ENCODE data around the gene DPP6.

Gene DPP6

DNA sequence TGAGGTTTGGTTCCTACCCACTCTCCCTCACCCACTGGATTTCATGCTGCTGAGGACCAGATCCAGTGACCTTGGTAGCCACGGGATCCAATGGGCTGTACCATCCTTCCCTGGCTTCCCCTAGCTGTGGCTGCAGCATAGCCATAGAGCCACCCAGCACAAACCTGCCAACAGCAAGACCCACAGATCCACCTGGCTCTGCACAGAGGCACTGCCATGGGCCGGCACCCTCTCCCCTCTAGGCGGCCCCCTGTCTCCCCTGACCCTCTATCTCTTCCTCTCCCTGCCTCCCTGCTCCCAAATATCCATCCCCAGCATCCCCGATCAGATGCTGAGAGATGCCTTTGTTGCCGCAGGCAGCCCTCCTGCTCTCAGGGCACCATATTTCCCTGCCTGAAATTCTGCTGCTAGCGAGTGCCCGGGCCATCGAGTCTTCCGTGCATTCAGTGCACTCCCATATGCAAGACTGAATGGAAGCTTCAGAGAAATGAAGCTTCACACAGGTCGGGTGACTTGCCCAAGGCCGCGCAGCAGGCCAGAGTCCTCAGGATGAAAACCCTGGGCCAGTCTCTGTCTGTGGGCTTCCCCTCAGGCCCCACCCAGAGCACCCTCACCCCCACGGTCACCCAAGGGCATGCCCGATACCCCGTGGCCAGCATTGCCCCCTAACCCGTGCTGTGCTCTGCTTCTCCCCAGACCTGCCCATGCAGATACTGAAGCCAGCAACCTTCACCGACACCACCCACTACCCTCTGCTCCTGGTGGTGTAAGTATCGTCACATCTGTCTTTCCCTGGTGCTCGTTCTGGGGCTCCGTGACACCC is 819.9 kb downstream of the DPP6 start:
- DNase-seq = no peak

- DNase-seq = no peak
These were observed 820.8 kb downstream of the DPP6 start for GRCh38 chr7:154872811-154873499.

DNA sequence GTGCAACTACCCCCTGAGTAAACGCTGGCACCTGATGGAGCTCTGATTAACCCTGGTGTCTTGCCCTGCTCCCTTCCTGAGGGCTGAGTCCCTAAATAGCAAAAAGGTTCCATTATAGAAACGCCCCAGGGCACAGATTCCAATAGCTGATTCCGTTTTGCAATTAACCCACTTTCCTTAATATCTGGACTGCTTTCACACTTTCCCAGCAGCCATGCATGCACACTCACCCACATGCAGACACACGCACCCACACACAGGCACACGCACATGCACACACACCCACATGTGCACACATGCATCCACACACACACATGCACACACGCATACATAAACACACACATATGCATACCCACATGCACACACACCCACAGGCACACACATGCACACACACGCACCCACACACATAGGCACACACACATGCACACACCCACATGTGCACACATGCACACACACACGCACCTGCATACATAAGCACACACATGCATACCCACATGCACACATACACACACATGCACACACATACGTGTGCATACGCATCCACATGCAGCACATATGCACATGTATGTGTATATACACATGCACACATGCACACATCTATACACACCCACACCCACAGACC is 821.4 kb downstream of the DPP6 start:
- DNase-seq = no peak

DNA sequence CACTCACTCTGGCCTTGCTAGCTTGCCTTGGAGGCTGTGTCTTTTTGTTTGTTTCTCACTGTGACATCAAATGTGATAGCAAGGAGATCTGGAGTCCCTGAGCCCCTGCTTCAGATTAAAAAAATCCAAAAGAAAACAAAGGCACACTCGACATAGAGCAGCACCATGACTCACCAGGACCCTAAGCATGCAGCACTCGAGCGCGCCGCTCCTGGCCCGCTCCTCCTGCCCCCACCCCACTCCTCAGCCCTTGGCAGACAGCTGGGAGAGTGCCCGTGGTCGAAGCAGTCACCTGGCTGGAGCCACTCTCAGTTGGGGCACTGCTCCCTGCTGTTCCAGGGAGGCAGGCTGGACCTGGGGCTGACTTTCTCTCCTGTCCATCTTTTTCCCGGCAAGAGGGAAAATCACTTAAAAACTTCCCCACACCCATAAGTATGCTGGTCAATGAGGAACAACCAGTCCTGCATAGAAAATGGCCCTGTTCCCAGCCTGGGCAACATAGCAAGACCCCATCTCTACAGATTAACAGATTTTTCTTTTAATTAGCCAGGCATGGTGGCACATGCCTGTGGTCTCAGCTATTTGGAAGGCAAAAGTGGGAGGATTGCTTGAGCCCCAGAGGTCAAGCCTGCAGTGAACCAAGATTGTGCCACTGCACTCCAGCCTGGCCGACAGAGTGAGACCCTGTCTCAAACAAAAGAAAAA is 822.4 kb downstream of the DPP6 start:
- DNase-seq = no peak

DNA sequence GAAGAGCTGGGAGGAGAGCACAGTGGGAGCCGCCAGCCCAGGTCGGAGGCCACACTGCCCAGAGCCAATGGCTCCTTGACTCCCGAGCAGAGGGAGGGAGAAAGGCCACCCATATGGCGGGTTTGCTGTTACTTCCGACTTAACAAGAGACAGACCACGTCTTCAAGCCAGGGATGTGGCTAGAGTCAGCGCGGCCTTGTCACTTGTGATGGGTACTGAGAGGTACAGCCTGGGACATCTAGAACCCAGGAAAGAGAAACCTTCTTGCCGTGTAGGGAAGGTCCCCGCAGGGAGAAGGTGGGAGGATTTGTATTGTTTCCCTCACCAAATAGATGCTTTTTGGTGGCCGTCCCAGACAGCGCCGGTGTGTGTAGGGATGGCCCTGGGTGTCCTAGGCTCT is 823.1 kb downstream of the DPP6 start:
- no peak for DNase-seq

GRCh38 chr7:154876516-154876915 is 824.3 kb downstream of the DPP6 start:
- no peak for DNase-seq

GRCh38 chr7:154877031-154877430 is 824.8 kb downstream of the DPP6 start:
- DNase-seq = no peak

DNA sequence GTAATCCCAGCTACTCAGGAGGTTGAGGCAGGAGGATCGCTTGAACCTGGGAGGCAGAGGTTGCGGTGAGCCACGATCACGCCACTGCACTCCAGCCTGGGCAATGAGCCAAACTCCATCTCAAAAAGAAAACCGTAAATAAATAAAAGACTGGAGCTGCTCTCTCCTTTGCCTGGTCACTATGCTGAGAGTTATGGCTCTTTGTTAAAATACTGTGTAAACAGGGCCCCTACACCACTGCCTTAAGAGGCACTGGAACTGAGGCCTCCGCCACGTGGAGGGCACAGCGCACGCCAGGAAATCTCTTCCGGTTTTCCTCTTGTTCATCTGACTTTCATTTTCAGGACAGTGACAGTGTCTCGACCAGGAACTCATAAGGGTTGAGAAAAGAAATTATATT is 827.4 kb downstream of the DPP6 start:
- DNase-seq = no peak

GRCh38 chr7:154880513-154880912 is 828.3 kb downstream of the DPP6 start:
- no peak for DNase-seq

DNA sequence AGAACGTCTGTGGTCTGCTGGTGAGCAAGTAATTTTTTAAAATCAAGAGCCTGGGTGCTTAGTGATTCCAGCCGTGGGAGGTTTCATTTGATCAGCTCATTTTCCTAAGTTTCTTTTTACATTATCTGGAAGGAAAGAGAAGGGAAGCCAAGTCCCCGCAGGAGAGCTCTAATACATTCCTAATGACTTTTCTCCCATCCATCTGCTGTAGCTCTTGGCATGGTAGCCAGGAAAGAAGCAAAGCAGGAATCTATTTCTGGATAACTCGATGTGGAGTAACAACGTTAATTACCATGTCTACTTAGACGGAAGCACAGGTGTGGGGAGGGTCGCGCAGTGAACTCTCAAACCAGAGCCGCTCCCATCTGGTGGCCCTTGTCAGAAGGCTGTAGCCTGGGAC is 828.8 kb downstream of the DPP6 start:
- no peak for DNase-seq

DNA sequence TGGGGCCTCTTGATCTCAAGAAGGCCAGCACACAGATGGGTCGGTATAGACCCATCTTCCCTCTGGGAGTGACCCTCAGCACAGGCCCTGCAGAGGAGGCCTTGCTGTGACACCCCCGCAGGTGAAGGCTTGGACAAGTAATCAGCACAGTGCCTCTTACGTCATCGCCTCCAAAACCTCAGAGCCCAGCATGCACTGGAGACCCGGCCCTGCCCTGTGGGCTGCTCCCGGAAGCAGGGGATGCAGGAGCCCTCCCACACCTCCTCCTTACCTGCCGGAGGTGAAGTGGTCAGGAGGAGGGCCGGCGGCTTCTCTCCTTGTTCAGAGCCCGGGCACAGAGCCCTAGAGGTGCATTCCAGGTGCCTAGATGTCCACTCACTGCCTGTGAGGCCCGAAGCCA is 829.3 kb downstream of the DPP6 start:
- DNase-seq = no peak

GRCh38 chr7:154882931-154883474 is 830.8 kb downstream of the DPP6 start:
- DNase-seq = no peak

DNA sequence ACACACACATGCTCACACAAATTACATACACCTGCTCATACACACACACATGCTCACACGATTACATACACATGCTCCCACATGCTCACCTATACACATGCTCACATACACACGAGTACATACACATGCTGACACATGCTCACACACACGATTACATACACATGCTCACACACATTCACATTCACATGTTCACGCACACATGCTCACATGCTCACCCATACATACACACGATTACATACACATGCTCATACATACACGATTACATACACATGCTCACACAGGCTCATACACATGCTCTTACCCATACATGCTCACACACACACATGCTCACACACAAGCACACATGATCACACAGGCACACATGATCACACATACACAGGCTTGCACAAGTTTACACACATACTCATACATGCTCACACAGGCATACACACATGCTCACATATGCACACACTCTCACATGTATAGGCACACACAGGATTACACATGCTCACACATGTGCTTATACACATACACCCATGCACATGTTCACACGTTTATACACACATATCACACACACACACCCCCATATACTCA is 832.2 kb downstream of the DPP6 start:
- DNase-seq = no peak

DNA sequence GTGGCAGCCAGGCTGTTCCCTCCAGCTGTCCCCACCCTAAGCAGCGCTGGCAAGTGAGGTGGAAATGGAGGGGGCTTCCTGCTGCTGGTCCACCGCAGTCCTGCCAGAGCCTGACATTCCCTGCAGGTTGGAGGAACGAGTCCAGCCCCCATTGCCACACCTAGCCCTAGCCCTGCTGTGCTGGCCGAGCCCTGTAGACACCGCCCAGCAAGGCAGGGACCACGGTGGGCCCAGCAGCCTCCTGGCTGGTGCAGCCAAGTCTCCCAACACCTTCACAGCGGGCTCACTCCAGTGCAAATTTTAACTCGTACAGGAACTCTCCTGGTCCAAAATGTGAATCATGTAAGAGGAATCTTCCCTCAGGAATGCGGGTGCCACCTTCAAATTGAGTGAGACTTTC is 834.4 kb downstream of the DPP6 start:
- no peak for DNase-seq

DNA sequence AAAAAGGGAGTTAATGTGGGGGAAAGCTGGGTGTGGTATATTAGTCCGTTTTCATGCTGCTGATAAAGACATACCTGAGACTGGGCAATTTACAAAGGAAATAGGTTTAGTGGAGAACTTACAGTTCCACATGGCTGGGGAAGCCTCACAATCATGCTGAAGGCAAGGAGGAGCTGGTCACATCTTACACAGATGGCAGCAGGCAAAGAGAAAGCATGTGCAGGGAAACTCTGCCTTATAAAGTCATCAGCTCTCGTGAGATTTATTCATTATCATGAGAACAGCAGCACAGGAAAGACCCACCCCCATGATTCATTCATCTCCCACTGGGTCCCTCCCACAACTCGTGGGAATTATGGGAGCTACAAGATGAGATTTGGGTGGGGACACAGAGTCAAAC is 836.5 kb downstream of the DPP6 start:
- DNase-seq = no peak

GRCh38 chr7:154892459-154892858 is 840.3 kb downstream of the DPP6 start:
- no peak for DNase-seq

- no peak for DNase-seq
These were observed 843.9 kb downstream of the DPP6 start for GRCh38 chr7:154896076-154896475.

DNA sequence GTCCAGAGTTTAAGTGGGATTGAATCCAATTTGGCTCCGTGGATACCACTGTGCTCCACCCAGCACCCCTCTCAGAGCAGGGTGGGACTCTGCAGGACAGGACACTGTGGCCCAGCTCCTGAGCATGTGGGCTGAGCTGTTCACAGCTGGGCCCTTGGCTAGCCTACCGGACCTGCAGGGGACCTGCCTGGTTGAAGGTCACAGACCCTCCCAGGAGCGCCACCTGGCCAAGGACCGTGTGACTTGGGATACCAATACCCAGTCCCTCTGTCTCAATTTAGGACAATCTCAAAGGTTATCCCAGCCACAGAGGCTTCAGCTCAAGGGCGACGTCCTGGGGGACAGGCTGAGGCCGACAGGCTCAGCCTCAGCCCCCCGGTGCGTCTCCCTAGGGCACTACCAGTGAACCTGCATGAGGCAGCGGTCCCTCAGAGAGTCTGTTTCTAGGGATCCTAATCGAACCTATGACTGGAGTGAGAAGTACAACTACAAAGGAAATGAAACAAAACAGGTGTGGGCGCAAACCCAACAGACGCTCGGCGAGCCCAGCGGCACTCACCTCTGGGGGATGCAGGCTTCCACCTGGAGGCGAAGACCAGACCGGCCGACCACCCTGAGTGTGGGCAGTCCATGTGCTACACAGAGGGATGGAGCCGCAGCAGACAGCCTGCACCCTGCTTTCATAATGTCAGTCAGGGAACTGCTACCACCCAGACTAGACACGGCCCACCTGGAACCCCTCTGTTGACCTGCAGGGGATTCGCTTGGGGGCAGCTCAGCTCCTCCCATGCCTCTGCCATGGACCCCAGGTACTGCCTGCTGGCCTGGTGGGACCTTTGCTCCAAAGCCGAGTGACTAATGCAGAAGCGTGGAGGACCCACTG is 847.0 kb downstream of the DPP6 start:
- DNase-seq = no peak

DNA sequence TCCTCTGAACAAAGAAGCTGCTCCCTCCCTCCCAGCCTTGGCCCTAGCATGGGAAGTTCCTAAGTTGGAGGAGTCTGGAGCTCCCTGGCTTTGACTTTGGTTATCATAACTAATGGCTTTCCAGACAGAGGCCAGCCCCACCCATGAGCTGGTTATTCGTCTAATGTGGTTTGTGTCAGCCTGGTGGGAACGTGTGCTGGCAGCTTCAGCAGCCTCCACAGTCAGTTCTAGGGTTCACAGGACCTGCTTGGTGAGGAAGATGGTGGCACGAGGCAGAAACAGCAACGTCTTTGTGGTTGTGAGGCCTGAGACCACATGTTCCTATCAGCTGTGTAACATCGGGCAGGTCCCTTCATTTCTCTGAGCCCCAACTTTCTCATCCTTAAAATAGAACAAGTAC is 847.7 kb downstream of the DPP6 start:
- DNase-seq = no peak

- no peak for DNase-seq
These were observed 850.4 kb downstream of the DPP6 start for GRCh38 chr7:154902600-154903082.

DNA sequence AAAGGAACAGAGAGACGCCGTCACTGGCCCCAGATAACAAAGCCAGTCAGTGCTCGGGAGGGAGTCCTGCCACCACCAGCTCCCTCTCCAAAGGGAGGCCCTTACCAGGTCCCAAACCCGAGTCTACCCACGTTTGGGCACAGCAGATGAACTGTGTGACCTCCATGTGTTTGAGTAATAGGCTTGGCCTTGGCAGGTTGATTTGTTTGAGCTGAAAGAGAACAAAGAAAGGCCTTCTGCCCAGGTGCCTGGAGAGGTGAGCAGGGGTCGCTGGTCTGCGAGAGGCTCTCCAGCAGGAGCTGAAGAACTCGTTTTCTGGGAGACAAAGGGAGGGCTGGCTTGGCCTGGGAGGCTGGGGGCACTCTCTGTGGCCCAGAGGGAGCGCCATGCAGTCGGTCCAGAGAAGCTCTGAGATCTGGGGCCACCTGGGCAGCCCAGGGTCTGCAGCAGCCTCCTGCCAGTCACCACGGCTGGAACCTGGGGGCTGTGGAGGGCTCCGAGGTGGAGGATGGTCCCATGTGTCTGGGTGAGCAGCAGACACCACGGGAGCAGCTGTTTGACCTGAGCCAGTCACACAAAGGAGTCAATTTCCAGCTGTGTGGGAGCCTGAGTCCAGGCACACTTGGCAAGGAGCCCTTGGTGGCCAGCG is 851.0 kb downstream of the DPP6 start:
- DNase-seq = no peak

All from NCI-H1930 (cell line).